Astrocyte of the cerebellum (primary cell): ENCODE results near the gene GINS1.

Source experiments
- DNase-seq: peaks from one replicate; pipeline ENCODE4 v3.0.0-alpha.2; 2011; ENCODE audit warnings: low read depth
- H3K4me3 ChIP-seq: 2 replicates; pipeline ENCODE4 v1.5.1; 2011; ENCODE audit warnings: mild to moderate bottlenecking, low read depth, low read length, moderate library complexity
- CTCF ChIP-seq: IDR thresholded peaks from 2 replicates; pipeline ENCODE4 v1.5.1; 2012; ENCODE audit warnings: low read length, low read depth, moderate library complexity, mild to moderate bottlenecking; ENCODE audit errors: missing control alignments
- in situ Hi-C: cut with HindIII; loops from 2 replicates; pipeline ENCODE4 v1.10.0; 2017; ENCODE audit warnings: low sequenced_read_pairs

The GINS1 gene

GRCh38 chr20:25484911-25485511, 77.5 kb downstream of the GINS1 start:
- no peak for TF ChIP-seq CTCF
- in situ Hi-C loops = no loop called here
- H3K4me3 ChIP-seq = no peak overlapping the region
- DNase-seq = peak; percentile 9

- no peak for DNase-seq
- no peak for TF ChIP-seq CTCF
- in situ Hi-C loops = no loop called here
- H3K4me3 ChIP-seq = no peak overlapping the region
Measured at GRCh38 chr20:25485872-25486271, 78.4 kb downstream of the GINS1 start.

- no peak for DNase-seq
- in situ Hi-C loops = no loop called here
- H3K4me3 ChIP-seq = no peak overlapping the region
- TF ChIP-seq CTCF = no peak
Measured at GRCh38 chr20:25486377-25486776, 78.9 kb downstream of the GINS1 start.

- no peak overlapping the region for H3K4me3 ChIP-seq
- in situ Hi-C loops = no loop called here
- no peak for DNase-seq
- no peak for TF ChIP-seq CTCF
Measured at GRCh38 chr20:25487306-25487705, 79.8 kb downstream of the GINS1 start.

GRCh38 chr20:25487975-25488374, 80.5 kb downstream of the GINS1 start:
- no peak for DNase-seq
- TF ChIP-seq CTCF = no peak
- in situ Hi-C loops = no loop called here
- no peak overlapping the region for H3K4me3 ChIP-seq

GRCh38 chr20:25489221-25489871, 81.9 kb downstream of the GINS1 start:
- DNase-seq = no peak
- TF ChIP-seq CTCF = no peak
- in situ Hi-C loops = no loop called here
- no peak overlapping the region for H3K4me3 ChIP-seq
